GM12878 (cell line): Measurements from ENCODE around the gene PDGFD. TPM values are rescaled to one million over a fixed set of nuclear protein-coding genes. Genes with fewer than 3 reads are reported as not detected.
A peak's percentile ranks its signal among the peaks of the same experiment; 100 is the strongest.

Experiments used
- ATAC-seq: fragments of 200-7000 bp; cut with Tn5 transposase; 3 replicates; pipeline ENCODE4 v1.9.1; 2020; ENCODE audit warnings: mild to moderate bottlenecking, moderate library complexity
- BruUV-seq: library from RNA; stranded (reverse); fragments of 400-500 nt; replicated peaks from 2 replicates; lab custom pipeline; 2021; lab: Mats Ljungman, UMichigan
- CTCF ChIA-PET: fragments of 300-600 bp; sonication (Branson Sonifier 250); formaldehyde crosslinking; extraction: SDS; loops from one replicate; lab custom pipeline; 2021; ENCODE audit warnings: inconsistent platforms; lab: Yijun Ruan, JAX
- POLR2A ChIA-PET: fragments of 350-600 bp; formaldehyde crosslinking; extraction: SDS; loops from one replicate; lab custom pipeline; 2021; ENCODE audit warnings: inconsistent platforms; lab: Charles Lee
- RAD21 ChIA-PET: fragments of 300-600 bp; sonication (Branson Sonifier 250); formaldehyde crosslinking; loops from one replicate; lab custom pipeline; 2023; ENCODE audit warnings: antibody characterized with exemption; ENCODE audit not compliant: unreplicated experiment; lab: Charles Lee
- SMC1A ChIA-PET: fragments of 300-600 bp; sonication (Branson Sonifier 250); formaldehyde crosslinking; loops from one replicate; lab custom pipeline; 2023; ENCODE audit not compliant: unreplicated experiment, uncharacterized antibody; lab: Charles Lee
- DNase-seq: peaks from one replicate; pipeline ENCODE4 v3.0.0-alpha.2; 2011; ENCODE audit warnings: low read depth, low spot score
- FAIRE-seq: peaks from 3 replicates; lab custom pipeline; 2011; peaks lifted over from hg19 to GRCh38; lab: Jason Lieb, UNC
- H2AFZ ChIP-seq: 2 replicates; pipeline ENCODE4 v1.6.0; 2011; ENCODE audit warnings: low read depth, low read length, control low read depth; ENCODE audit not compliant: control insufficient read depth
- H3K27ac ChIP-seq: 2 replicates; pipeline ENCODE4 v1.5.1; 2011; ENCODE audit warnings: control low read depth; ENCODE audit not compliant: control insufficient read depth, insufficient read depth
- H3K27me3 ChIP-seq, 2 experiments: replicated peaks in 1 of 2; 2 replicates each; pipeline versions ENCODE4 v1.6.0 to v1.6.1; 2011; ENCODE audit warnings: low read length in 1 of 2; ENCODE audit not compliant: control insufficient read depth in 2 of 2, insufficient read depth in 2 of 2
- H3K36me3 ChIP-seq, 2 experiments: 2 replicates each; pipeline ENCODE4 v1.5.1; 2011; ENCODE audit warnings: low read length in 1 of 2; ENCODE audit not compliant: control insufficient read depth in 2 of 2, insufficient read depth in 2 of 2
- H3K4me1 ChIP-seq: 2 replicates; pipeline ENCODE4 v1.6.1; 2011; ENCODE audit warnings: mild to moderate bottlenecking, low read length, moderate library complexity, mixed read lengths; ENCODE audit not compliant: control insufficient read depth, insufficient read depth
- H3K4me2 ChIP-seq: 2 replicates; pipeline ENCODE4 v1.6.0; 2011; ENCODE audit warnings: control low read depth; ENCODE audit not compliant: control insufficient read depth, insufficient read depth
- H3K4me3 ChIP-seq: fragments of 200-600 bp; sonication (generic); 2 replicates; pipeline ENCODE4 v1.5.1; 2016
- H3K79me2 ChIP-seq: 2 replicates; pipeline ENCODE4 v1.6.0; 2011; ENCODE audit warnings: low read length; ENCODE audit not compliant: control insufficient read depth, insufficient read depth
- H3K9ac ChIP-seq: 2 replicates; pipeline ENCODE4 v1.8.0; 2011; ENCODE audit warnings: low read length, control low read depth, mixed read lengths; ENCODE audit not compliant: control insufficient read depth, insufficient read depth
- H3K9me3 ChIP-seq: replicated peaks from 3 replicates; pipeline ENCODE4 v1.5.1; 2011; ENCODE audit warnings: mild to moderate bottlenecking, low read length; ENCODE audit not compliant: control insufficient read depth, insufficient read depth
- H4K20me1 ChIP-seq: 2 replicates; pipeline ENCODE4 v1.6.0; 2011; ENCODE audit not compliant: control insufficient read depth, insufficient read depth
- CBX3 ChIP-seq: fragments of 200-600 bp; sonication (generic); IDR thresholded peaks from 2 replicates; pipeline ENCODE4 v1.6.1; 2016; ENCODE audit warnings: low read depth, borderline replicate concordance
- CBX5 ChIP-seq: sonication (generic); IDR thresholded peaks from 2 replicates; pipeline ENCODE4 v1.6.1; 2016; ENCODE audit warnings: low read depth, moderate library complexity, mild to moderate bottlenecking, inconsistent platforms
- ESRRA ChIP-seq: IDR thresholded peaks from 2 replicates; pipeline ENCODE4 v1.6.1; 2012; ENCODE audit warnings: mild to moderate bottlenecking, low read length, improper control_type of control experiment
- KDM1A ChIP-seq: fragments of 200-600 bp; sonication (generic); IDR thresholded peaks from 2 replicates; pipeline ENCODE4 v1.6.1; 2016; ENCODE audit warnings: borderline replicate concordance
- NBN ChIP-seq: fragments of 450-650 bp; IDR thresholded peaks from 2 replicates; pipeline ENCODE4 v1.6.1; 2016
- SPI1 ChIP-seq: IDR thresholded peaks from 2 replicates; pipeline ENCODE4 v1.6.1; 2011; ENCODE audit warnings: low read depth, mild to moderate bottlenecking, low read length, moderate library complexity, borderline replicate concordance; ENCODE audit not compliant: insufficient read depth
- TCF3 ChIP-seq: IDR thresholded peaks from 2 replicates; pipeline ENCODE4 v1.6.1; 2012; ENCODE audit warnings: low read depth, mild to moderate bottlenecking, low read length, borderline replicate concordance; ENCODE audit not compliant: insufficient read depth
- WGBS: methylation state at CpG from one replicate; pipeline ENCODE4 v1.1.6; 2016; ENCODE audit warnings: low lambda C conversion rate; ENCODE audit not compliant: insufficient replicate concordance, insufficient coverage; ENCODE audit errors: missing lambda C conversion rate; 5-methylcytosine and 5-hydroxymethylcytosine counted together
- in situ Hi-C: fragments of 300-500 bp; cut with MboI; formaldehyde crosslinking; loops from 9 replicates; pipeline ENCODE4 v1.14.3; 2018; ENCODE audit warnings: mixed read lengths
- intact Hi-C: fragments of 100-400 bp; cut with micrococcal nuclease; formaldehyde crosslinking; loops from one replicate; pipeline ENCODE4 v1.14.2; 2022; ENCODE audit not compliant: unreplicated experiment
- polyA plus RNA-seq, 11 experiments: library from polyadenylated mRNA; depleted of rRNA in 4 of 11; unstranded in 6 of 11; stranded (reverse) in 5 of 11; fragments of >200 nt; fragmentation: Nextera tagmentation in 4 of 11; fragmentation: Illumina TruSeq in 1 of 11; extraction: Ambion mirVana in 4 of 11; extraction: Trizol in 1 of 11; gene quantifications; 1 replicate in 1 of 11; 2 replicates in 10 of 11; pipeline versions ENCODE4 v1.2.1 to v1.2.3, GENCODE V29; 2011 to 2016; ENCODE audit warnings: inconsistent platforms in 2 of 11, missing spikeins in 2 of 11, low read depth in 1 of 11
- total RNA-seq, 4 experiments: library from RNA; depleted of rRNA in 3 of 4; stranded (reverse); fragments of >200 nt in 3 of 4; fragmentation: Illumina TruSeq in 1 of 4; extraction: Trizol in 1 of 4; gene quantifications; 2 replicates each; pipeline versions ENCODE4 v1.2.1 to v1.2.3, GENCODE V29; 2013 to 2021
- TF ChIP-seq, protein P1 (sequence below): fragments of 450-650 bp; formaldehyde crosslinking; IDR thresholded peaks from 2 replicates; pipeline ENCODE4 v1.4.0; 2020; ENCODE audit warnings: mild to moderate bottlenecking, moderate library complexity

PDGFD gene
- total and polyA plus RNA-seq, 10 of the 15 experiments (the other 5 are each of a cell fraction or from before 2014, with no cell fraction given) = 0.05 to 0.13 TPM; not detected in 8

DNA sequence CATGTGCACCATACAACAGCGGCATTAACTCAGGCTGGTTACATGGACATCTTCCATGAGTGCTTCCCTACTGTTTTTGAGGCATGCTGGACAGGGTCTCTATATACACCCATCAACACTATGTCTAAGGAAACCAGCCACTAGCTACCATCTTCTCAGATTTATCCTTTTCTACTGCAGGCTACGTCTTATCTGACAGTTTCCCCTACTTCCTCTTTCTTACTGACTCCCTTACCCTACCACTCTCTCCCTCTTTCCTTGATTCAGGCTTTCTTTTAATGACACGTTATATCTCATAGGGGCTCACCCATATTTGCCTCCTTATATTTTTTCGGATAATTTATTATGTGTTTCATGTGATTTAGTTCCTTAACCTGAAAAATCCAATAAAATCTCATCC lies 85.7 kb downstream of the PDGFD start:
- H3K36me3 ChIP-seq = no peaks in the 10 kb centered on the region
- TF ChIP-seq TCF3 = no peak
- no peak for TF ChIP-seq ESRRA
- TF ChIP-seq SPI1 = peak; percentile 19; the same call in 1 of the 2 replicates
- TF ChIP-seq CBX3 = no peak
- no peak for TF ChIP-seq CBX5
- TF ChIP-seq, protein P1, sequence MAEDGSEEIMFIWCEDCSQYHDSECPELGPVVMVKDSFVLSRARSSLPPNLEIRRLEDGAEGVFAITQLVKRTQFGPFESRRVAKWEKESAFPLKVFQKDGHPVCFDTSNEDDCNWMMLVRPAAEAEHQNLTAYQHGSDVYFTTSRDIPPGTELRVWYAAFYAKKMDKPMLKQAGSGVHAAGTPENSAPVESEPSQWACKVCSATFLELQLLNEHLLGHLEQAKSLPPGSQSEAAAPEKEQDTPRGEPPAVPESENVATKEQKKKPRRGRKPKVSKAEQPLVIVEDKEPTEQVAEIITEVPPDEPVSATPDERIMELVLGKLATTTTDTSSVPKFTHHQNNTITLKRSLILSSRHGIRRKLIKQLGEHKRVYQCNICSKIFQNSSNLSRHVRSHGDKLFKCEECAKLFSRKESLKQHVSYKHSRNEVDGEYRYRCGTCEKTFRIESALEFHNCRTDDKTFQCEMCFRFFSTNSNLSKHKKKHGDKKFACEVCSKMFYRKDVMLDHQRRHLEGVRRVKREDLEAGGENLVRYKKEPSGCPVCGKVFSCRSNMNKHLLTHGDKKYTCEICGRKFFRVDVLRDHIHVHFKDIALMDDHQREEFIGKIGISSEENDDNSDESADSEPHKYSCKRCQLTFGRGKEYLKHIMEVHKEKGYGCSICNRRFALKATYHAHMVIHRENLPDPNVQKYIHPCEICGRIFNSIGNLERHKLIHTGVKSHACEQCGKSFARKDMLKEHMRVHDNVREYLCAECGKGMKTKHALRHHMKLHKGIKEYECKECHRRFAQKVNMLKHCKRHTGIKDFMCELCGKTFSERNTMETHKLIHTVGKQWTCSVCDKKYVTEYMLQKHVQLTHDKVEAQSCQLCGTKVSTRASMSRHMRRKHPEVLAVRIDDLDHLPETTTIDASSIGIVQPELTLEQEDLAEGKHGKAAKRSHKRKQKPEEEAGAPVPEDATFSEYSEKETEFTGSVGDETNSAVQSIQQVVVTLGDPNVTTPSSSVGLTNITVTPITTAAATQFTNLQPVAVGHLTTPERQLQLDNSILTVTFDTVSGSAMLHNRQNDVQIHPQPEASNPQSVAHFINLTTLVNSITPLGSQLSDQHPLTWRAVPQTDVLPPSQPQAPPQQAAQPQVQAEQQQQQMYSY (CRISPR knock-in tag) = no peak
- no peak for TF ChIP-seq NBN
- no peak for TF ChIP-seq KDM1A
- TF ChIP-seq, all 136 proteins: peak for 1
- Histone ChIP-seq H3K9ac (no peak overlapping the region), H3K27me3 (no peaks in the 10 kb centered on the region; a peak in 1 of 4 replicates), H3K27ac (no peak overlapping the region), H4K20me1 (no peaks in the 10 kb centered on the region), H3K4me3 (no peak overlapping the region), H3K9me3 (no peaks in the 10 kb centered on the region), H3K79me2 (no peaks in the 10 kb centered on the region), H3K4me1 (no peaks in the 10 kb centered on the region), H3K4me2 (no peak overlapping the region), H2AFZ (no peak overlapping the region)
- ChIA-PET SMC1A (no interaction called here), POLR2A (no interaction called here), CTCF (no interaction called here), RAD21 (no interaction called here)
- ATAC-seq (no peak), DNase-seq (no peak), FAIRE-seq (no peak)
- in situ Hi-C loops (no loop called here), intact Hi-C loops (no loop called here)
- no TSS peak for BruUV-seq
- 13% methylated on average over 4 of the region's 4 CpGs for WGBS
